ENCODE results near the gene CHSY1.

Gene CHSY1

DNA sequence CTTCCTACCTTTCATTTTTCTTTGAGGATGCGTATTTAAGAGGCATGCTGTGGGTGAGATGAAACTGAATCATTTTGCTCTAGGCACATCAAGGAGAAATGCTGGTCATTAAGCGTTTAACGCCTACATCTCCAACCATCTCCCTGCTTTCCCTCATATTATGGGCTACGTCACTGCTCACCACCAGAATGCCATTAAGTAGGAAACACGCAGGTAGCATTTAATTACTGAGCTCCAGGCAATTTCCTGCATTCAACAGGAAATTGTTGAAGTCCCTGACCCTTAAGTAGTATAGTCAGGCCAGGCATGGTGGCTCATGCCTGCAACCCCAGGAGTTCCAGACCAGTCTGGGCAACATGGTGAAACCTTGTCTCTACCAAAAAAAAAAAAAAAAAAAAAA, 66.1 kb downstream of the CHSY1 start:
- no peak for DNase-seq

DNA sequence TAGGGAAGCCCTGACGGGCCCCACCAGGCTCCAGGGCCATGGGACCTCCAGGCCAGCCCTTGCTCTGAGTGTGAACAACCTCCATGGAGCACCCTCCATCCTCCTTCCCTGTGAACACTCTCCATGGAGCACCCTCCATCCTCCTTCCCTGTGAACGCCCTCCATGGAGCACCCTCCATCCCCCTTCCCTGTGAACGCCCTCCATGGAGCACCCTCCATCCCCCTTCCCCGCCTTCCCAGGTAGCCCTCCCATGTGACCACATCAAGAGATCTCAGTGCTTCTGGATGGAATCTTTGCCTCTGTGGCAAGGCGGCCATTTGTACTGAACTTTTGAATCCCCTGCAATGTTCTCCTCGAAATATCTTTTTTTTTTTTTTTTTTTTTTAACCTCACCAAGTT, 66.5 kb downstream of the CHSY1 start:
- DNase-seq = no peak

DNA sequence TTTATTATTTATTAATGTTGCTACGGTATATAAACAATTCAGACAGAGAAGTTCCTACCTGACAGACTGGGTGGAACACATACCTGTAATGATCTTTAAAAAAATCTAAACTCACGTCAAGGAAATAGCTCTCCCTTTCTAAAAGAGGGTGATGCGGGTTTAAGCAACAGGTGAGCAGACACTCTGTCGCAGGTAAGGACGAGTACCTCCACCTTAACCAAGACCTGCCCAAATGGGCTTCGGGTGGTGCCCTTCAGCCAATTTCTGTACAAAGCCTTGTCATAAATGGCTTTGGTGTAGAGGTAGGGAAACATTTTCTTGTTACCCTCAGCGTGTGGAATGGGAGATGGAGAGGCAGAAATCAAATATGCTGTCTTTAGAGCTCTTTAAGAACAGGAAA, 67.0 kb downstream of the CHSY1 start:
- no peak for DNase-seq

DNA sequence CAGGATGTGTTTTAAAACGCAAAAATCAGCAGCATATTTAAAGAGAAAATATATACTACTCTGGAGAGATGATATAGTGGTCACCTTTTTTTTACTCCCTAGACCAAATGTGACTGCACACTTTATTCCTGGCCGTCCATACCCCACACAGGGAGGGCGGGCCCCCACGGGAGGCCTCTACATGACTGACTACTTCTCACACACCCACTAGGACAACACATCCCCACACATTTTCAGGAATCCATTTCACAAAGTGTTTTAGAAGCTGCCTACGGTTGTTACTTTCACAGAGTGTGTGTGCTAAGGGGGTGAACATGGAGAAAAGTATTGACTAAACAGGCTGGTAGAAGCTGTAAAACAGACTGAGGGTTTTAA, 67.9 kb downstream of the CHSY1 start:
- no peak for DNase-seq

DNA sequence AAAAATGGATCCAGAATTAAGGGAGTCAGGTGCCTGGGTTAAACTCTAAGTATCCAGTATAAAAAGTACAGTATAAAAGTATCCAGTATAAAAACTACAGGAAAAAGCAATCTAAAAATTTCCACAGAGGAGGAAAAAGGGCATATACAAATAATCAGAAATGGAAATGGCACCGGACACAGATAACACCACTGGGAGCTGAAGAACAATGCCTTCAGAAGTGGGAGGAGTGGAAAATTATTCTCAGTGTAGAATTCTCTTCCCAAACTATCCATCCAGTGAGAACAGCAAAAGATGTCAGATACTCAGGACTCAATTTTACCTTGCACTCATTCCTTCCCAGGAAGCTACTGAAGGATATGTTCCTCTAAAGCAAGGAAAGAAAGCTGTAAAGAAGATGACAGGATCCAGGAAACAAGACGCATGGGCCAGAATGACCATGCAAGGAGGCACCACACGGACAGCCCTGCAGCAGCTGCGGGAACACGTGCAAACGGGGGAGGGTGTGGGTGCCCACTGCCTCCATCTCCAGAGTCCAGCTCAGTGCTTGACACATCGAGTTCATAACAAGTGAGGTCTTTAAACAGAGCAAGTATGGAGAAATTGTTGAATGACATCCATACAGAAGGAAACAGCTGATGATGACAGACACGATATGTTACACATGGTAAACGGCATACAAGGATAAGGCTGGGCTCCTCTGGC, 68.5 kb downstream of the CHSY1 start:
- no peak for DNase-seq

DNA sequence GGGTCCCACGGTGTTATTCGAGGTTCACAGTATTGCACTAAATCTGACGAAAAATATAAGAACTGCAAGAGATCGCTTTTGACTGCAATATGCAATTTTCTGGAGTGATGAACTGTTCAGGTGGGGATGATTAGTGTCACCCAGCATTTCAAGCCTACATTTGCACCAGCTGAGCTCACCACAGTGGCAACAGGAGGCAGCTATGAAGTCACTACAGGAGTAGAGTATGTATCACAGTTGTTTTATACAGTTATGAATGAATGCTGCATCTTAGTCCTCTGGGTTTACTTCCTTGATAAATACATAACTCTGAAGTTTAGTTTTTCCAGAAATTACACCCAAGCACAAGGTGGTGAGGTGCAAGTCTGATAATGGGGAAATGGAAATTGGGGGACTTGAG, 69.6 kb downstream of the CHSY1 start:
- no peak for DNase-seq

DNA sequence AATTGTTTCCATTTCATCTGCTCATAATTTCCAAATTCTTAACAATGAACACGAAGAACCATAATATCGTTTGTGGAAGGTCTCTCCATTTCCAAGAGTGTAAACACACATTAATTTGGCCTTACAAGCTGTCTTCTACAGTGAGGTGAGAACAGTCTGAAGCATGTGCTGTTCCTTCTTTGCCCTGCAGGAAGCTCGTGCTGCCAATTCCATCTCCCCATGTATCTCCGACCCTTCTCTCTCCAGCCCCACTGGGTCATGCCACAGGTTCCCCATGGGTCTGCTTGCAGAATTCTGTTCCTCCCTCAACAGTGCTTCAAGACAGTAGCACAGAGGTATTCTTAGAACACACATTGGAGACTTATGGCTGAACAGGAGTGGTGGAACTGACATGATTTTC, 70.5 kb downstream of the CHSY1 start:
- no peak for DNase-seq

DNA sequence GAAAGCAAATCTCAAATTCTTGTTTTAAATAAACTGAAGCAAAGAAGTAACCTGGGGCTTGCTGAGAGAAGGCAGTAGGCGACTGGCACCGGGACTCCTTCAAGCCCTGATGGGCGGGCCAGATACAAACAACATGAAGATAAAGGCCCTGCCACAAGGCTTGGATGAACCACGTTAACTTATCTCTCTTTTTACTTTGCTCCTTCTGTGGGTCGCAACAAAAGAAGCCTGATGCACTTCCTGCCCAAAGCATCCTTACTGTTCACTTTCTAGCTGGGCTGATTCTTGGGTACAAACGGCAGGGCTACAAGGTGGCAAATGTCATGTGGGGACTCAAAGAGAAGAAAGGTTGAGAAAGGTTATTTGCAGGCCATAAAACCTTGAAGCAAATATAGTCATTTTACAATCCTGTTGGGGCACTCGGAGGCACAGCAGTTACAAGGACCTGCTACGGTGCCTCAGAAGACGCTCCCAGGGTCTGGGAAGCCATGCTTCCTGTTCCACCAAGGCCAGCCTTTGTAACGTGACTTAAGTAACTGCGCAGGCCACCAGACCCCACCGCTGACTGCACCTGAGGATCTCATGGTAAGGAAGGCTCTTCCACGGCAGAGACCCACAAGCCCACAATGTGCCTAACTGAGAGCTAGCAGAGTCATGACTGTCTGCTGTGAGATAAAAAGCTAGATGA, 71.1 kb downstream of the CHSY1 start:
- DNase-seq = no peak

DNA sequence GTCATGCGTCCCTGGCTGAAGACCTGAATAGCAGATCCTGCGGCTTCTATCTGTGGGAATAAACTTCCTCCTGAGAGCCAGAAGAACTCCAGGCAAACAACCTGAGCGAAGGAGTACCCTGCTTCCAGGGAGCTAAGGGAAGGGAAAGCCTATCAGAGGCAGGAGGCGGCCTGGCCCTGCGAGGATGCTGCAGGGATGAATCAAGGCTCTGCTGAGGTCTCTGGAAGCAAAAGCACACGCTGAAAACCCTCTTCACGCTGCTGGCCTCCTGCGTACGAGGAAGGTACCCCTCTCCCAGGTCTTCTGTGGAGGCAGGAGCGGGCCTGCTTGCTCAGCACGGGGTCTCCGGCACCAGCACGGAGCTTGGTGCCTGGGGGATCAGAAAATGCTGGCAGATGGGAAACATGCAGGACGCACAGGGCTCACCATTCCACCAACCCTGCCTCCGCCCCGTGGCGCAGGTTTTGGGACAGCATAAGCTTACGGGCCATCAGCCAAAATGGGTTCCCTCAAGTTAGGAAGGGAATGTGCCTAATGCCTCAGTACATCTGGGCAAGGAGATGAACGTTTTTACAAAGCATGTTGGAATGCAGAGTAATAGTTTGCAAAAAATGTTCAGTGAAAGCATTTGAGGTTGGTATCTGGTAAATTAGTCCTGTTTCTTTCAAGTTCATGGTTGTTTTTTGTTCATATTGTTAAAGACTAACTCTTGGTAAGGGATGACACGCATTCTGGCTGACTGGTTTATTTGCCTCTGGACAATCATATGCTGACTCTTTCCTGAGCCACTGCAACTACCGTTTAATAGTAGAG, 72.3 kb downstream of the CHSY1 start:
- no peak for DNase-seq

DNA sequence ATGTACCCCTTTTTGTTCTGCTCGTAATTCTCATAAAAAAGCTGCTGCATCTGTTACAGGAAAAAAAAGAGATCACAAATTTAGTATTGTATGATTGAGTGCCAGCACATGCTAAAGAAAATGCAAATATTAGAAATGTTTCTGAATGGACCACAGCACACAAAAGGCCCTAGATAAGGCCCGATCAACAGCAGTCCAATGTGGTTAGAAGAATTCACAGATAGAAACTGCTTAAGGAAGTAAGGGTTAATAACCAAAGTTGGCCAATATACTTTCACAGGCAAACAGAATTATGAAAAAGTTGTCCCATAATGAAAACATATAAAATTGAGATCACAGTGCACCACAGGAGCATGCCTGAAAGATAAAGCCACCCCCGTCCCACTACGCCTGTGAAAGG, 72.9 kb downstream of the CHSY1 start:
- DNase-seq = no peak

DNA sequence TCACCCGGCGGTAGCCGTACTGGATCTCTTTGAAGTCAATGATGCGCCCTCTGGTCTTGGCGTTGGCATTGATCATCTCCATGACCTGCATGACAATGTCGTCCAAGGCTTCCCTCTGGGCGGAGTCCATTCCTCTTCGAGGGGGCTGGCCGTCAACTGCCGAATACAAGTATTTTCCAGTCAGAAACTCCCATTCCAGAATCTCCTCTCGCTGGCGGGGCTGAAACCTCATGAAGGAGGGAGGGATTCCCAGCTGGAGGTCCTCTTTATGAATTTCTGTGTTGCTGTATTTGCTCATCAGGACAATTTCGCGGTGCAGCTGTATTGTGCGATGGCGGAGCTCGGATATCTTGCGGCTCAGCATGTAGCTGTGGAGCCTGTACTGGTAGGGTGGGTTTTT, 73.4 kb downstream of the CHSY1 start:
- DNase-seq = no peak

DNA sequence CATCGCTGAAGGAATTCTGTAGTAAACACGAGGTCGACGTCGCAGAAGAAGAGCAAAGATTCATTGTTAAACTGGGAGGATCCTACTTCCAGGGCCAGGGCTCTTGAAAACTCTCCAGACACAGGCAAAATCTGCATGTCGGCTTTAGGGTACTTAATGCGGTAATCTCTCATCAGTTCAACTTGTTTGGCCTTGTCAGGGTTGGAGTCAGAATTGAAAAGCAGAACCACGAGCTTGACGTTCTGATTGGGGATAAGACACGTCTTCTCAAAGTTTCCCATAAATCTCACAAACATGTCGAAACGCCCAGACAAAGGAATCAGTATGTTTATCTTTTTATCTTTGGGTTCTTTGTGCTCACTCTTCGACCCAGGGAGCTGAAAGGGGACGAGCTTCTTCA, 74.0 kb downstream of the CHSY1 start:
- DNase-seq = no peak

DNA sequence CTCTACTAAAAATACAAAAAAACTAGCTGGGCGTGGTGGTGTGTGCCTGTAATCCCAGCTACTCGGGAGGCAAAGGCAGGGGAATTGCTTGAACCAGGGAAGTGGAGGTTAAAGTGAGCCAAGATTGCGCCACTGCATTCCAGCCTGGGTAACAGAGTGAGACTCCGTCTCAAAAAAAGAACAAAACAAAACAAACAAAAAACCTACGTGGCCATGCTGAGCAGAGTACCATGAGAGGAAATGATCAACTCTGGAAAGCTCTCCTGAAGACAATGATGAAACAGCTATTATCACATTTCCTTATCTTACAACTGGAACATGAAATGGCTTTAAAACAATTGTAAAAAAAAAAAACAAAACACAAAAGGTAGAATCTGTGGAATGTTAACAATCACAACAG, 75.2 kb downstream of the CHSY1 start:
- no peak for DNase-seq

DNA sequence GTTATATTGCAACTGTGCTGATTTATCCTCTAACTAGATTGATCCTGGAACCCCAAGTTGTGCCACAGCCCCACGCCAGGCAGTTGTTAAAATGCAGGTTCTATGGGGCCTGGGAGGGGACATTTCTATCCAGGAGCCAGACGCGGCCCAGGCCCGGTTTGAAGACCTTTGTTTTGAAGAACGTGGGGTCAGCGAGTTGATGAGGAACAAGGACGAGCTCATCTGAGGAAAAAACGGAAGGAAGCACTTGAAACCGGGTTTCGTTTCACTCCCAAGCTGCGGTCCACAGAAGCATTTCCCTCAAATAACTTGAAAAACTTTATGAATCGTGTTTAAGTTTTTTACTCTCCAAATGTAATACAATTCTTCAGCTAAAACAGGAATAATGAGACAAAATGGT, 76.4 kb downstream of the CHSY1 start:
- no peak for DNase-seq

DNA sequence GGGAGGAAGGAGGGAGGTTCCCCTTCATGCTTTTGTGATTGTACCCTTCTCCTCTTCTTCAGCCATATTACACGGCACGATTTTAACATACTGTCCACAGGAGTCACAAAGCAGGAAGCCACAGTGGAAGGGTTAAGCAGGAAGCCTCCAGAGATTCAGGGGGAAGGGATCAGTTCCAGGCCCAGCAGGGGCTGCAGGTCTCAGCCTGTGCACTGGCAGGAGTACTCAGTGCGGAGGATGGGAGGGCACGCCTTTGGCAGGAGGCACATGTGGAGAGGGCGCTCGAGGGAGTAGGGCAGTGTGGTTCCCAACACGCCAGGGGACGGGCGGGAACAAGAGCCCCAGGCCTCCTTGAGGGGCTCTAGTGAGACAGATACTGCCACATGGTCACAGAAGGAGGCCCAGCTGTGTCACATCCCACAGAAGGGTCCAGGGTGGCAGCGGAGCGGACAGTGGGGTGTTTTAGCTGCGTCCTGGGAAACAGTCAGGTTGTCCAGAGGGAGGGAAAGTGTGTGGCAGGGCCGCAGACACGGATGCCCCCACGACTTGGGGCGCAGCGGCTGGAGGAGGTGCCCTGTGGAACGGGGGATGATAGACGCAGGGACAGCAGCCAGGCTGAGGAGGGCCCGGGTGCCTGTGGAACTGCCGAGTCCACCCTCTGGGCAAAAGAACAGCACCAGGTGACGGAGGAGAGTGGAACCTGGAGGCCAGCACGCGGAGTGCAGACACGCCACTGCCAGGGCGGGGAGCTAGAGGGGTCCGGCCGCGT, 77.5 kb downstream of the CHSY1 start:
- no peak for DNase-seq

DNA sequence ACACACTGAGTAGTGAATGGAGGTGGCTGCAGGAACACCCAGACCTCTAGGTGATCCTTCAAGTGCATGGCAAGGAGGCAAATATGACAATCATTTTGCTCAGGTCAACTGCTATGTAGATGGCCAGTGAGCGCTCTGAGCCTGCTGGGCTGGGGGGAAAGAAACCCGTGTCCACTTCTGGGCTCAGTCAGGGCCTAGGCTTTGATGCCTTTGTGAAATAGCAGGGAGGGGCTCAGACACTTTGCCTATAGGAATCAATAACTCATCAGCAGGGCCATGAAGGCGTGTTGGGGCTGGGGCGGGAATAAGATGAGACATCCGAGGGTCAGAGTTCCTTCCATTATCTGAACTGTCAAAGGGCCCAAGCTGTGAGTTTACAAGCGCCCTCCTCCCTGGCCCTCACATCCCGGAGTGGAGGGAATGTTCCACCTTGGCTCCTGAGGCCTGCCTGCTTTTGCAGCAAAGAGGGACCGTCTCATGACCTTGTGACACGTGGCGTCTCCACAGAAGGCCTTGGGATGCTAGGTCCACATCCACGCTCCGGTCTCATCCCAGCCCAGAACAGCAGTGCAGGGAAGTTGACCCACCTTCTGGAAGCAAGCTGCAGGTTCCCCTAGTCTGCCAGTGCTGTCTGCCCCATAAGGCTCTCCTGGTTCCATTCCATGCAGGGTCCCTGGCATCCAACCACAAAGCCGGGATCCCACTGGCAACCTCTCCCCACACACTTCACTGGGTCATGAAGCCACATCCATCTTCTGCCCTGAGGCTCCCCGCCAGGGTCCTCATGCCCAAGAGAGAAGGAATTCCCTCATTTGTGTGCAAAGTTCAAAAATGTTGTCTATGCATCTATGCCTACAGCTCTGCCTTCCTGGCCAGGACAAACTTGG, 78.4 kb downstream of the CHSY1 start:
- no peak for DNase-seq

DNA sequence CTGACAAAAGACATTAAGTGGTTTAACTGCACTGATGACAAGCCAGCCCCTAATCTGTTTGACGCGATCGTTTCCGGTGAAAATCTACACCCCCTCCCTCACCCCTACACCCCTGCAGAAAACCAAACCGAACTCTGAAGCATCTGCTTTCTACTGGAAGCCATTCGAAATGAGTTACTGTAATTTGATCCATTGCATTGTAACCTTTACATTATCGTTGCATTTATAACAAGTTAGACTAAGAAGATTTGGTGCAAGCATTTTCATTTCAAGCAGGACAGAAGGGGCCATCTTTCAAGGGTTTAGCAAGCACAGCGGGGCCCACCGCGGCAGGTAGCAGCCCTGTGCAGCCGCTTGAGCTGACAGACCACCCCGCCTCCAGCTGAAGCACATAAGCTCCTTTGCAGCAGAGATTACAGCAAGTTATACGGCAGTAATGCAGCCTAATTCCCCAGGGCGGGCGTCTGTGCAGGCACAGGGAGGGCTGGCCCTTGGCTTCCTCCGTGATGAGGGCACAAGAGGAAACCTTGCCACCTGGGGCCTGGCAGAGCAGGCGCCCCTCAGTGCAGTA, 79.3 kb downstream of the CHSY1 start:
- DNase-seq = no peak

DNA sequence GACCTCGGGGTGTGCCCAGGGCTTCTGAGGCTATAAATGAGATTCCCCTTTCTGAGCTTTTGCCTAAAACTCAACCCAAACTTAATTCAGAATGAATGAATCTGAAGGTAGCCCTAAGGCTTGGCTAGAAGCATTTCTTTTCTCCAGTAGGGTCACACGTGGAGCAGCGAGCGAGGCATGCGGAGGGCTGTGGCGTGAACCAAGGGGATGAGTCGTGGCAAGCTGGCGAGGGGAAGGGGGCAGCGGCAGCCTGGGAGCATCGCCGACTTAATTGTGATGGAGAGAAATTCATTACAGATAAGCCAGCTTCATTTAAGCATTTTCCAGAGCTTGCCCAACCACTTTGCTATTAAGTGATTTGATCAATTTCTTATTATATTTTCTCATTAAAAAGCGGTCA, 79.9 kb downstream of the CHSY1 start:
- DNase-seq = no peak

DNA sequence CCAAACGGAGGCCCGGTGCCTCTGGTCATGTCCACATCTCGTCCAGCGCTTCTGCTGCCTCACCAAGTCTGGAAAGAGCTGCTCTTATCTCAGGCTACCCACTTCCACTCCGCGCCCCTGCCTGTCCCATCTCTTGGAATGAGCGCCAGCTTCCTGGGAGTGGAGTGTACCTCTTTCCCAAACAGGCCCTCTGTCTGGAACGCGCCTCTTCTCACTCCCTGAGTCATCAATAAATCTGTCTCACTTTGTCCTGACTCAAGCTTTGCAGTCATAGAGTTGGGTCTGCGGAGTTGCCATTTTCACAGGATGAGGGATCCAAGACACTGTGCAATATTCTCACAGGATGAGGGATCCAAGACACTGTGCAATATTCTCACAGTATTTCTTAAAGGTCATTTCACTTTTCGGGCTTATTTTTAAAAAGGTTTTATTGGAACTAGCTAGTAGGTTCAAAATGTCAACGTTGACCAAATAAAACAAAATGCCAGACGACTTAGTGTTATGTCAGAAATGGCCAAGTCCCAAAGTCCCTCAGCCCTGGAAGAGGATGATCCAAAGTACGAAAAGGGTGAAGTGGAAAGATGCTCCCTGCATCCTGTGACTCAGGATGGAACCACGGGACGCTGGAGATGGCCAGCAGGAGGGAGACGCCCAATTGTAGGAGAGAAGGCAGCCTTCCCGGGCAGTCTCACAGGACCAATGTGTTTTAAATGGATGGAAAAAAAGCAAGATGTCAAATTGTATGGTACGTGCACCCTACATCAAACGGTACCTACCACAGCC, 81.1 kb downstream of the CHSY1 start:
- DNase-seq = no peak

DNA sequence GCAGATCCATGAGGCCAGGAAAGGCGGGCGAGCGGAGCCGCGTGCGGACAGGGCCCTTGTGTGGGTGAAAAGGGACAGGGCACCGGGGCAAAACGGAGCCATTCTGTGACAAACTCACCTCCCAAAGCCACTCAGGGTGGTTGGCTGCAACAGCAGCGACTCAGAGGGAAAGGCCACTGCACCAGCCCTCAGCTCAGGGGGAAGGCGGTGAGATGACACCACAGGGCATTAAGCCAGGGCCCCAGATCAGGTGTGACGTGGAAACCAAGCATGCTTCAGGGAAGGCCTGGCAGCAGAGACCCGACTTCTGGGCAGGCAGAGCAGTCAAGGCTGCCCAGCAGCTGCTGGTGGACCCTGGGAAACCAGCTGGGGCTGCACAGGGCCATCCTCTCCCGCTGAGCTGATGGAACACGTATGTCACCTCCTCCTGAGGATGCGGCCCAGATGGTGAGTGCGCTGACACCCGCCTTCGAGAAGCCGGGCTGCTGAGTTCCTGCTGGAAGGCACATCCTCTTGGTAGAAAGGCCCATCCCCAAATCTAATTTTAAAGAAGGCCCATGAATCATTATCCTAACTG, 82.3 kb downstream of the CHSY1 start:
- no peak for DNase-seq
